ENCODE results near the gene CDH4. TPM values are rescaled to one million over a fixed set of nuclear protein-coding genes. Genes with fewer than 3 reads are reported as not detected.

The CDH4 gene
- total RNA-seq, 1 donor from 2014 or later, result 39.7 TPM

- TF ChIP-seq CTCF (IDR thresholded peaks at IDR 0.05; ENCODE audit: insufficient read depth, low read length, poor library complexity, severe bottlenecking), result no peak
- no peak overlapping the region for H3K4me3 ChIP-seq (ENCODE audit: low read depth, low read length)
- DNase-seq (ENCODE audit: low read depth), result no peak
- no peaks in the 10 kb centered on the region for H3K36me3 ChIP-seq (ENCODE audit: control insufficient read depth, insufficient read depth, low read length)
- H3K27me3 ChIP-seq (ENCODE audit: control insufficient read depth, insufficient read depth, low read length), result no peaks in the 10 kb centered on the region
Measured at GRCh38 chr20:61535956-61536355, 283.9 kb downstream of the CDH4 start.

GRCh38 chr20:61536671-61537070, 284.6 kb downstream of the CDH4 start:
- Histone ChIP-seq H3K36me3 (ENCODE audit: control insufficient read depth, insufficient read depth, low read length) (no peaks in the 10 kb centered on the region), H3K4me3 (ENCODE audit: low read depth, low read length) (no peak overlapping the region), H3K27me3 (ENCODE audit: control insufficient read depth, insufficient read depth, low read length) (no peaks in the 10 kb centered on the region)
- DNase-seq (ENCODE audit: low read depth), result no peak
- TF ChIP-seq CTCF (IDR thresholded peaks at IDR 0.05; ENCODE audit: insufficient read depth, low read length, poor library complexity, severe bottlenecking), result no peak

GRCh38 chr20:61537239-61538182, 285.4 kb downstream of the CDH4 start:
- TF ChIP-seq CTCF (IDR thresholded peaks at IDR 0.05; ENCODE audit: insufficient read depth, low read length, poor library complexity, severe bottlenecking), result no peak
- no peaks in the 10 kb centered on the region for H3K27me3 ChIP-seq (ENCODE audit: control insufficient read depth, insufficient read depth, low read length)

GRCh38 chr20:61538183-61538942, 286.3 kb downstream of the CDH4 start:
- no peaks in the 10 kb centered on the region for H3K27me3 ChIP-seq (ENCODE audit: control insufficient read depth, insufficient read depth, low read length)

More at GRCh38 chr20:61537239-61538182, 285.4 kb downstream of the CDH4 start:
- no peak overlapping the region for H3K4me3 ChIP-seq (ENCODE audit: low read depth, low read length)
- no peak for DNase-seq (ENCODE audit: low read depth)
- H3K36me3 ChIP-seq (ENCODE audit: control insufficient read depth, insufficient read depth, low read length), result no peaks in the 10 kb centered on the region

GRCh38 chr20:61538943-61539265, 286.8 kb downstream of the CDH4 start:
- H3K27me3 ChIP-seq (ENCODE audit: control insufficient read depth, insufficient read depth, low read length), result no peaks in the 10 kb centered on the region
- H3K4me3 ChIP-seq (ENCODE audit: low read depth, low read length), result no peak overlapping the region
- H3K36me3 ChIP-seq (ENCODE audit: control insufficient read depth, insufficient read depth, low read length), result no peaks in the 10 kb centered on the region
- TF ChIP-seq CTCF (IDR thresholded peaks at IDR 0.05; ENCODE audit: insufficient read depth, low read length, poor library complexity, severe bottlenecking), result no peak
- DNase-seq (ENCODE audit: low read depth), result no peak

More at GRCh38 chr20:61538183-61538942, 286.3 kb downstream of the CDH4 start:
- DNase-seq (ENCODE audit: low read depth), result no peak
- H3K4me3 ChIP-seq (ENCODE audit: low read depth, low read length), result no peak overlapping the region
- no peaks in the 10 kb centered on the region for H3K36me3 ChIP-seq (ENCODE audit: control insufficient read depth, insufficient read depth, low read length)
- TF ChIP-seq CTCF (IDR thresholded peaks at IDR 0.05; ENCODE audit: insufficient read depth, low read length, poor library complexity, severe bottlenecking), result no peak
